Measurements from ENCODE around the gene CLMP.
"Not testable (repeated sequence)": the region's sequence is repeated elsewhere in the genome, so short reads cannot be mapped to it uniquely, and the experiment has no call there.

The CLMP gene

GRCh38 chr11:123132881-123133280 lies 62.2 kb downstream of the CLMP start:
- no peak for DNase-seq (ENCODE audit: low spot score)

GRCh38 chr11:123132034-123132766 lies 62.8 kb downstream of the CLMP start:
- peak; percentile 16 for DNase-seq (ENCODE audit: low spot score)

GRCh38 chr11:123129920-123130319 lies 65.1 kb downstream of the CLMP start:
- peak; percentile 63 for DNase-seq (ENCODE audit: low spot score)

GRCh38 chr11:123125169-123125568 lies 69.9 kb downstream of the CLMP start:
- no peak for DNase-seq (ENCODE audit: low spot score)

- DNase-seq (ENCODE audit: low spot score) = no peak
Measured at GRCh38 chr11:123122852-123123251, 72.2 kb downstream of the CLMP start.

- DNase-seq (ENCODE audit: low spot score) = peak; percentile 51
Measured at GRCh38 chr11:123122341-123122740, 72.7 kb downstream of the CLMP start.

GRCh38 chr11:123116486-123116885 lies 78.6 kb downstream of the CLMP start:
- no peak for DNase-seq (ENCODE audit: low spot score)

GRCh38 chr11:123111465-123111864 lies 83.6 kb downstream of the CLMP start:
- DNase-seq (ENCODE audit: low spot score) = peak; percentile 40

- no peak for DNase-seq (ENCODE audit: low spot score)
Measured at GRCh38 chr11:123110397-123110796, 84.7 kb downstream of the CLMP start.

- no peak for DNase-seq (ENCODE audit: low spot score)
Measured at GRCh38 chr11:123107945-123108495, 87.0 kb downstream of the CLMP start.

- no peak for DNase-seq (ENCODE audit: low spot score)
Measured at GRCh38 chr11:123104697-123105096, 90.4 kb downstream of the CLMP start.

- peak; percentile 71 for DNase-seq (ENCODE audit: low spot score)
Measured at GRCh38 chr11:123103326-123103980, 91.6 kb downstream of the CLMP start.

- peak; percentile 27 for DNase-seq (ENCODE audit: low spot score)
Measured at GRCh38 chr11:123100379-123101085, 94.5 kb downstream of the CLMP start.

- DNase-seq (ENCODE audit: low spot score) = no peak
Measured at GRCh38 chr11:123098990-123099389, 96.1 kb downstream of the CLMP start.

GRCh38 chr11:123093739-123094138 lies 101.3 kb downstream of the CLMP start:
- DNase-seq (ENCODE audit: low spot score) = no peak

GRCh38 chr11:123091506-123091905 lies 103.5 kb downstream of the CLMP start:
- DNase-seq (ENCODE audit: low spot score) = no peak

- not testable (repeated sequence) for DNase-seq (ENCODE audit: low spot score)
Measured at GRCh38 chr11:123090168-123090567, 104.9 kb downstream of the CLMP start.

GRCh38 chr11:123088896-123089295 lies 106.2 kb downstream of the CLMP start:
- not testable (repeated sequence) for DNase-seq (ENCODE audit: low spot score)

GRCh38 chr11:123087657-123088056 lies 107.4 kb downstream of the CLMP start:
- DNase-seq (ENCODE audit: low spot score) = not testable (repeated sequence)

- DNase-seq (ENCODE audit: low spot score) = no peak
Measured at GRCh38 chr11:123086305-123086704, 108.7 kb downstream of the CLMP start.

- no peak for DNase-seq (ENCODE audit: low spot score)
Measured at GRCh38 chr11:123085497-123085896, 109.6 kb downstream of the CLMP start.

- no peak for DNase-seq (ENCODE audit: low spot score)
Measured at GRCh38 chr11:123084454-123084853, 110.6 kb downstream of the CLMP start.

- peak; percentile 86 for DNase-seq (ENCODE audit: low spot score)
Measured at GRCh38 chr11:123083623-123084029, 111.4 kb downstream of the CLMP start.
